HG03354 (cell line): Measurements from ENCODE around the gene GALNT9.
A peak's percentile ranks its signal among the peaks of the same experiment; 100 is the strongest.

Source experiments
- ATAC-seq: cut with Tn5 transposase; IDR thresholded peaks from one replicate; pipeline ENCODE4 v1.9.1; 2021; ENCODE audit warnings: mild to moderate bottlenecking; ENCODE audit not compliant: unreplicated experiment, poor library complexity, severe bottlenecking

Gene GALNT9

GRCh38 chr12:132194556-132194955 is 134.8 kb downstream of the GALNT9 start:
- no peak for ATAC-seq

GRCh38 chr12:132194056-132194455 is 135.3 kb downstream of the GALNT9 start:
- no peak for ATAC-seq

DNA sequence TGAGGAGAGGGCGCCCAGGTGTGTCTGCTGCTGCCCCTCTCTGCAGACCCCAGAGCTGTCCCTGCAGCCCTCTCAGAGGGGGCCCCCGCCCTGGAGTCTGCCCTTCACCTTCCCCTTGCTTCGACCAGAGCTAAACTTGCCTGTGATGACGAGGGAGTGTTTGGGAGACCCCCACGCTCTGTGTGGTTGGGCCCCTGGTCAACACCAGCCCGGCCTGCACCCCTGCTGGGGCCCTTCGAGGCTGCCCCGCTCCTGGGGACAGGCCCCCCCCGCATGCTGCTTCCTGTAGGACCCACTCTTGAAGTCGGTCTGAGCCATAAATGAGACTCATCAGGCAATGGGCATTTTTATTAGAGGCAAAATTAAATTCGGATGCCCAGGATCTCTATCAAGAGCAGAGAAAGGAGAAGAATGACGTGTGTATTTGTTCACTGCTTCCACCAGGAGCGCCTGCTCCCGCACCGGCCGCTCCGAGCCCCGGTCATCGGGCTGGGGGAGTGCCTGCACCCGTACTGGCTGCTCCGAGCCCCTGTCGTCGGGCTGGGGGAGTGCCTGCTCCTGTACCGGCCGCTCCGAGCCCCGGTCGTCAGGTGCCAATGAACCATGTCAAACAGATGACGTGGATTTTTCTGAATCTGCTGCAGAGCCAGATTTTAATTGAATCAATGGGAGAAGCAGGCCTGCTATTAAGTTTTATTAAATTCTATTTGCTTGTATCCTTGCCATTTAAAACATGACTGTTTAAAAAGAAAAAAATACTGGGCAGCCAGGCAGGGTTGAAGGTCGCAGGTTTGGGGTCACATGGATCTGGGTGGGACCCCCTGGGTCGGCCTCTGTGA is 137.5 kb downstream of the GALNT9 start:
- no peak for ATAC-seq

DNA sequence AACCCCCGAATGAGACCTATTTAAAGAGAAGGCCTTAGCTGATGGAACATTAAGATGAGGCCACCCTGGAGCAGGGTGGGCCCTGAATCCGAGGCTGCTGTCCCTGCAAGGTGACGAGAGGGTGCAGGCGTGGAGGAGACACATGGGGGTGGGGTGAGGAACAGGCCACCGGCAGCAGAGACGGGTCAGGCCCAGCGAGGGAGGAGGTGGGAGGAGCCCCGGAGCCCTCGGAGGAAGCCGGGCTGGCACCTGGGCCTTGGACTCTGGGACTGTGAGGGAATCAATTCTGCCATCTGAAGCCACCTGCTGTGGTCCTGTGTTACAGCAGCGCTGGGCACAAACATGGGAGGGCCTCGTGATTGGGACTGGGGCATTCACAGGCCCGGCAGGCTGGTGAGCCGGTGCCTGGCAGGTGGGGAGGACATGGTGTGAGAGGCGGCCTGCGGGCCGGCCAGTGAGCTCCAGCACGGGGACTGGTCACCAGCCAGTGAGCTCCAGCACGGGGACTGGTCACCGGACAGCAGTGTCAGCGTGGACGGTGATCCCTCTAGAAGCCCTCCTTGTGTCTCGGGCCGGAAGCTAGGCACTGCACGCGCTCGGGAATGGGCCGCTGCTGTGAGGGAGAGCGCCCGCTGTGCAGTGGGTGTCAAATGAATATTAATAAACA is 138.4 kb downstream of the GALNT9 start:
- no peak for ATAC-seq

- ATAC-seq: peak; percentile 26
Observed at GRCh38 chr12:132190012-132190755, 139.2 kb downstream of the GALNT9 start.

GRCh38 chr12:132189378-132190011 is 139.9 kb downstream of the GALNT9 start:
- peak; percentile 93 for ATAC-seq

GRCh38 chr12:132188916-132189325 is 140.5 kb downstream of the GALNT9 start:
- ATAC-seq: no peak

DNA sequence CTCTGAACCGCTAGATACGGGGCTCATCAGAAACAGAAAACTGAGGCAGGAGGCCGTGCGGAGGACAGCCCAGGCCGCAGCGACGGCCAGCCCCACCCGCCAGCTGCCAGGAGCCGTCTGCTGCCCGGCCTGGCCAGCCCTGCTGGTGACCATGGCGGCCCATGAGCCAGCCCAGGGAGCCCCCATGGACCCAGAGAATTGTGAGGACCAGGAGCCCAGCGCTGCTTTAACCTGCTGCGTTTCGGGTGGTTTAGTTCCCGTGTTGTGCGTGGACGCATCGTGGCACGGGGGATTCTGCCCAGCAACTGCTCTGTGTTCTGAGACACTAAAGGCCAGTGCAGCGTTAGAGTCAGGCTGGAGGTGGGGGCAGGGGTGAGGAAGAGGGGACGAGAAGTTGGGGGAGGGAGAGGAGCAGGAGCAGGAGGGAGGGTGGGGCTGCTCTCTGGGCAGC is 140.9 kb downstream of the GALNT9 start:
- no peak for ATAC-seq

DNA sequence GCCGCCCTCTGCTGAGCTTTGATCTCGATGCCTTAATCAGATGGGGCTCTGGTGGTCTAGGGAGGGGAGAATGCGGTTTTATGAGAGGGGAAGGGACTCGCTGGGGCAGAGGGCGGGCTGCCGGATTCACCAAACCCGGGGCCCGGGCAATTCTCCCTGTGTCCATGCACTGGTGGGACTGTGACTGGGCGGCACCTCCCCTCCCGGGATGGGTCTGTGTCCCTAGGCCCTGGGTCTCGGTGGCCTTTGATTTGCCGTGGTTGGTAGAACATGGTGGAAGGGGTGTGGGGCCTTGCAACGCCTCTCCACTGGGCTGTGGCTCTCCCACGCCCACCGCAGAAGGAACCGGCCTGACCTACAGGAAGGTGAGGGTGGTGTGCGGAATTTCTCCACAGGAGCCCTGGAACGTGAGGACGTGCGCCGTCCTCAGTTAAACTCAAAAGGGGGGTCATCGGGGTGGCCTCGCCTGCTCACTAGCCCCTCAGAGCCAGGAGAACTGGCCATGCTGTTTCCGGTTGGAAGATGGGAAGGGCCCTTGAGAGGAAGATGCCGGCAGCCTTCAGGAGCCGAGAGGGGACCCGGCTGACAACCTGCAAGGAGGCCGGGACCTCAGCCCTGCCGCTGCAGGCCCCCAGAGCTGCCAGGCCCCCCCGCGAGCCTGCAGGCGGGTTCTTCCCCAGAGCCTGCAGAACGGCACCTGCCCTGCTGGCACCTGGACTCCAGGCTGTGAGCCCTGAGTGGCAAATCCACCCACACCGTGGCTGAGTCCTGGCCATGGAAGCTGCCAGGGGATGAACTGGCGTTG is 141.5 kb downstream of the GALNT9 start:
- ATAC-seq: no peak

GRCh38 chr12:132186857-132187620 is 142.3 kb downstream of the GALNT9 start:
- no peak for ATAC-seq

- no peak for ATAC-seq
Observed at GRCh38 chr12:132186208-132186856, 143.1 kb downstream of the GALNT9 start.

GRCh38 chr12:132185705-132186104 is 143.7 kb downstream of the GALNT9 start:
- no peak for ATAC-seq

DNA sequence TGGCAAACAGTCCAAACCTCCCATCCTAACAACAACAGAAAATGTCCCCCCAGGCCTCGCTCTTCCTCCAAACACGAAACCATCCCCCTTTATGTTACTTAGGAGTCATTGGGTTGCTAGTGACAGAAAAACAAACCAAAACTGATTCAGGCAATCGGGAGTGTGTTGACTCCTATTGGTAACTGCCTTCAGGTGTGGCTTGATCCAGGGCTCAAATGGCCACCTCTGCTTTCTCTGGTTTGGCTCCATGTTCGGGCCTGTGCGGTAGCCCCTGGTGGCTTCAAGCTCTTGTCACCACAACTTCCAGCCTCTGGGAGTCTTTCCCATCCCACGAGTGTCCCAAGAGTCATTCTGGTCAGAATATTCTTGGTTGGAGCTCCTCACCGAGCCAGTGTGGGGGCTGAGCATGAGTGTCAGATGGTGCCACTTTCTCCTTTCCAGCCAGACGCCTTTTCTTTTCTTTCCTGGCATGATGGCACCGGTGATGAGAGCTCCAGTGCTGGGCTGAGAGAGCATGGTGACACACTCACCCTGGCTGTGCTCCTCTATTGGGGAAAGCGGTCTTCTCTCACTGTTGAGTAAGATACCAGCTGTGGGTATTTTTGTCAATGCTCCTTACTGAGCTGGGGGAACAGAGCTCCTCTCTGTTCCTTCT is 146.6 kb downstream of the GALNT9 start:
- ATAC-seq: no peak

DNA sequence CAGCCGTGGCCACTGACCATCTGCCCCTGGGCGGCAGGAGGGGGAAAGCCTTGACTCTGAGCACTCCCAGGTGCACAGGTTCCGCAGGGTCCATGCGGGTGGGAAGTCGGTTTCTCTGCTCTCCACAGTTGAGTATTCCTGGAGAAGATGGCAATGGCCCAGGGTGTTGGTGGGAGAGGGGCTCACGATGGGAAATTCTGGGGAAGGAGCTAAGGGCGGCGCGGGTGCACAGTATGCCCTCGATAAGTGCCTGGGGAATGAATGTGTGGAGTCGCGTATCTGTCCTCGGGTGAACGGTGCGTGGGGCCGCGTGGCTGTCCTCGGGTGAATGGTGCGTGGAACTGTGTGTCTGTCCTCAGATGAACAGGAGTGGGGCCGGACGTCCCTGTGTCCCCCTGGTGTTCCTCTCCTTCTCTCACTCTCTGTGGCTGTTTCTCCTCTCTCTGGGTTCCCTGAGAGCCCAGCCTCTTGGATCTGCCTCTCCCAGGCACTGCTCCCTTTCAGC is 147.1 kb downstream of the GALNT9 start:
- no peak for ATAC-seq

- no peak for ATAC-seq
Observed at GRCh38 chr12:132181570-132182200, 147.7 kb downstream of the GALNT9 start.

DNA sequence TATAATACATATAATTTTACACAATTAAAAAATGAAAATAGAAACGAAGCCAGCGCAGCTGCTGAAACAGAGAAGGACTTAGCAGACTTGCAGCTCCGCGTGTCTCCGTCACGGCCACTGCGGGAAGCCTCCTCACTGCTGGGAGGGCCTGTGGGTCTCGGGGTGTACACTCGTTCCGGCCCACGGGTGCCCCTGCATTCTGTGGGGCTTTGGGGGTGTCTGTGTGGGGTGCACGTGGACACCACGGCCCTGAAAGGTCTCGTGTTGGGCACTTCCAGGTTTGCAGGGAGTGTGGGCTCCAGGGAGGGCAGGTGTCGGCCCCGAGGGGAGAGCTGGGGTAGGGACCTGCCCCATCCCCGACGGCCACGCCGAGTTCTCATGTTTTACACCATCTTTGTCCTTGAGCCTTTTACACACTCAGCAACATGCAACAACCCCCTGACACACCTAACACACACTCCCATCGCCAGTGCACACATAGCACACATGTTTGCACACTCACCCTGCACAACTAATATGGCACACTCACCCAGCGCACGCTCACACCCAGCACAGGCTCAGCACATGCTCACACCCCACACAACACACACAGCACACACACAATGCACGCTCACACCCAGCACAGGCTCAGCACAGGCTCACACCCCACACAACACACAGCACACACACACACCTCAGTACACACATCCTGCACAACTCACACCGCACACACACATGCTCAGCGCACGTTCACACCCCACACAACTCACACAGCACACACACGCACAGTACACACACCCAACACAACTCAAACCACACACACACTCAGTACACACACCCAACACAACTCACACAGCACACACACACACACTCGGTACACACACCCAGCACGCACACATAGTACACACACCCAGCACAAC is 148.5 kb downstream of the GALNT9 start:
- ATAC-seq: no peak
